Bronchial epithelial cell (primary cell): ENCODE data around the gene MILR1. TPM values are rescaled to one million over a fixed set of nuclear protein-coding genes. Genes with fewer than 3 reads are reported as not detected.

Source experiments
- DNase-seq: peaks from one replicate; pipeline ENCODE4 v3.0.0-alpha.2; 2010; ENCODE audit warnings: low read depth
- FAIRE-seq: peaks from 2 replicates; lab custom pipeline; 2011; peaks lifted over from hg19 to GRCh38; lab: Jason Lieb, UNC
- H3K27me3 ChIP-seq: 2 replicates; pipeline ENCODE4 v1.5.1; 2011; ENCODE audit warnings: low read length; ENCODE audit not compliant: control insufficient read depth, insufficient read depth
- H3K36me3 ChIP-seq: 2 replicates; pipeline ENCODE4 v1.5.1; 2011; ENCODE audit warnings: low read length; ENCODE audit not compliant: control insufficient read depth, insufficient read depth
- H3K4me3 ChIP-seq: 2 replicates; pipeline ENCODE4 v1.5.1; 2011; ENCODE audit warnings: mild to moderate bottlenecking, low read depth, low read length, control low read depth
- total RNA-seq: library from RNA; depleted of rRNA; stranded (reverse); fragments of >200 nt; gene quantifications from 2 replicates; pipeline ENCODE4 v1.2.1, GENCODE V29; 2014
- TF ChIP-seq, protein P1 (sequence below): IDR thresholded peaks from 2 replicates; pipeline ENCODE4 v1.5.1; 2011; ENCODE audit warnings: mild to moderate bottlenecking, moderate library complexity, low read length, control low read depth, inconsistent platforms; ENCODE audit not compliant: insufficient read depth, severe bottlenecking

The MILR1 gene
- total RNA-seq, 1 donor from 2014 or later = 0.79 TPM

DNA sequence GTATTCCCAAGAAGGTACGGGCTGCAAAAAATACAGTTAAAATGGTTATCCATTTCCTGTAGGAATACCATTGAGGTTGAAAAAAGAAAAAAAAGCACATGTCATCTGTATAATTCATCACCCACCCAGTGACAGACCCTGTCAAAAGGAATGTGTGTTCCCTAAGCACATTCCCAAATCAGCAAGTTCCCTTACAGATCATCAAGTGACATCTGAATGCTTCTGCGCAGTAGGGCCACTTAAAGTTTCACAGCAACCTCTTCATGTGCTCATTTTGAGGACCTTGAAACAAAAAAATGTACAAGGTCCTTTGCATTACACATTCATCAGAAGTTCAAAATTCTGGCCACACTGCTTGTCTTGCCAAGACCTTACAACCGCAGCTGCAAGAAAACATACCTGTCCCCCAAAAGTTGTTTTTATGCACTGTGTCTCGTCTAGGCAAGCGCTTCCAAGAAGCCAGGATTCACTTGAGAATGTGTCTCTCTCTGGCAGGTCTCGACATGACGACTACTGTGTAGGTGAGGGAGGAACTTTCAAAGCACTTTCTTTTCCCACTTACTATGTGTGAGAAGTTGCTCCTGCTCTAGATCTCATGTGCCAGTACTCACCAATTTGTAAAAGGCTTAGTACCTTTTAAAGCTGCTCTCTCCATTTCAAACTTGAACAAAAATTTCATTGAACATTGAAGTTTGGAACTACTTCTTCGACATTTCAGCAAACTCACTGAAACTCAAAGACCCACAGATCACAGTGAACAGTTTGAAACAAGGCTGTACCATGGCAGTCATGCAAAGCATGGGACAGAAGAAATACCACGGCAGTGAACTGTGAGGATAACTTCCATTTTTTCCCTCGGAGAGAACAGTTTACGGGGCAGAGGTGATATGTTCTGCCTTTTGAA is 52.2 kb downstream of the MILR1 start:
- no peak for DNase-seq
- Histone ChIP-seq H3K36me3 (peaks cover 30% of the 10 kb centered on the region), H3K27me3 (no peaks in the 10 kb centered on the region), H3K4me3 (no peak overlapping the region)
- no peak for FAIRE-seq
- TF ChIP-seq, protein P1, sequence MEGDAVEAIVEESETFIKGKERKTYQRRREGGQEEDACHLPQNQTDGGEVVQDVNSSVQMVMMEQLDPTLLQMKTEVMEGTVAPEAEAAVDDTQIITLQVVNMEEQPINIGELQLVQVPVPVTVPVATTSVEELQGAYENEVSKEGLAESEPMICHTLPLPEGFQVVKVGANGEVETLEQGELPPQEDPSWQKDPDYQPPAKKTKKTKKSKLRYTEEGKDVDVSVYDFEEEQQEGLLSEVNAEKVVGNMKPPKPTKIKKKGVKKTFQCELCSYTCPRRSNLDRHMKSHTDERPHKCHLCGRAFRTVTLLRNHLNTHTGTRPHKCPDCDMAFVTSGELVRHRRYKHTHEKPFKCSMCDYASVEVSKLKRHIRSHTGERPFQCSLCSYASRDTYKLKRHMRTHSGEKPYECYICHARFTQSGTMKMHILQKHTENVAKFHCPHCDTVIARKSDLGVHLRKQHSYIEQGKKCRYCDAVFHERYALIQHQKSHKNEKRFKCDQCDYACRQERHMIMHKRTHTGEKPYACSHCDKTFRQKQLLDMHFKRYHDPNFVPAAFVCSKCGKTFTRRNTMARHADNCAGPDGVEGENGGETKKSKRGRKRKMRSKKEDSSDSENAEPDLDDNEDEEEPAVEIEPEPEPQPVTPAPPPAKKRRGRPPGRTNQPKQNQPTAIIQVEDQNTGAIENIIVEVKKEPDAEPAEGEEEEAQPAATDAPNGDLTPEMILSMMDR = no peak

GRCh38 chr17:64502021-64502420 is 53.1 kb downstream of the MILR1 start:
- DNase-seq (no peak), FAIRE-seq (no peak)
- Histone ChIP-seq H3K27me3 (no peaks in the 10 kb centered on the region), H3K4me3 (no peak overlapping the region), H3K36me3 (peaks cover 30% of the 10 kb centered on the region)
- TF ChIP-seq, protein P1 = no peak

- TF ChIP-seq, protein P1 = no peak
- DNase-seq (no peak), FAIRE-seq (no peak)
- peaks cover 30% of the 10 kb centered on the region for H3K36me3 ChIP-seq
- H3K4me3 ChIP-seq = no peak overlapping the region
- H3K27me3 ChIP-seq = no peaks in the 10 kb centered on the region
These were observed 53.9 kb downstream of the MILR1 start for GRCh38 chr17:64502809-64503208.

- H3K4me3 ChIP-seq = no peak overlapping the region
These were observed 54.4 kb downstream of the MILR1 start for GRCh38 chr17:64503341-64503740.

GRCh38 chr17:64503821-64504768 is 55.2 kb downstream of the MILR1 start:
- FAIRE-seq = no peak
- no peak for DNase-seq
- no peaks in the 10 kb centered on the region for H3K27me3 ChIP-seq
- peak overlapping the region; percentile 61 for H3K4me3 ChIP-seq
- H3K36me3 ChIP-seq = peaks cover 33% of the 10 kb centered on the region
- TF ChIP-seq, protein P1 = no peak

More at GRCh38 chr17:64503341-64503740, 54.4 kb downstream of the MILR1 start:
- DNase-seq = no peak
- H3K36me3 ChIP-seq = peaks cover 30% of the 10 kb centered on the region
- no peak for FAIRE-seq
- TF ChIP-seq, protein P1 = no peak
- no peaks in the 10 kb centered on the region for H3K27me3 ChIP-seq
